Measurements from ENCODE around the gene INSC.

INSC gene

DNA sequence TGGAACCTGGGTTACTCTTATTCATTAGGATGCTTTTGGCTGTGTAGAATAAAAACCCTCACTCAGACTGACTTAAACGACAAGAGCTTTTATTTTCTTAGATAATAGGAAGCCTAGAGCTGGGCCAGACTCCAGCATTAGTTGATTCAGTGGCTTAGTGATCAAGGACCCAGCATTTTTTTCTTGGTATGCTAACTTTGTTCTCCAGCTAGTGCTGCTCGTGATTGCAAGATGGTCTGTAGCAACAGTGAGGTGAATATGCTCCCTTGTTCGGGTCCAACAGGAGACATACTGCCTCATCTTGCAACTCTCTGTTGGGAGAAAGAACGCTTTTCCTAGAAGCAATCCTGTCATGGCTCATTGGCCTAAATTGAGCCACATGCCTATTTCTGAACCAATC lies 33.4 kb downstream of the INSC start:
- no peak for DNase-seq

DNA sequence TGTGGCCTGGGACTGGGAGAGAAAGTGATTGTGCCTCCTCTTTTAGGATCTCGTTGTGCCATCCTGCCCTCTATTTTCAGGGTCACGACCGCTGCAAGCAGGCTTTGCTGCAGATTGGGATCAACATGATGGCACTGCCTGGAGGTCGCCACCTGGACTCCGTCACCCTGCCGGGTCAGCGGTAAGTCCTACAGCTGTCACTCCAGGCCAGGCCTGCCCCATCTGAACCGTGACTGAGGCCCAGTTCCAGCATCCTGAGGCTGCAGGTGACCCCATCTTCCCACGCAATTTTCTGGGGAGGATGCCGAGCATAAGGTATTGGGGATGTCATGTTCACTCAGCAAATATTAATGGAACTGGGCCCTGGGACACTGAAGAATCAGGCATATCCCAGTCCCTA lies 34.3 kb downstream of the INSC start:
- DNase-seq: no peak

DNA sequence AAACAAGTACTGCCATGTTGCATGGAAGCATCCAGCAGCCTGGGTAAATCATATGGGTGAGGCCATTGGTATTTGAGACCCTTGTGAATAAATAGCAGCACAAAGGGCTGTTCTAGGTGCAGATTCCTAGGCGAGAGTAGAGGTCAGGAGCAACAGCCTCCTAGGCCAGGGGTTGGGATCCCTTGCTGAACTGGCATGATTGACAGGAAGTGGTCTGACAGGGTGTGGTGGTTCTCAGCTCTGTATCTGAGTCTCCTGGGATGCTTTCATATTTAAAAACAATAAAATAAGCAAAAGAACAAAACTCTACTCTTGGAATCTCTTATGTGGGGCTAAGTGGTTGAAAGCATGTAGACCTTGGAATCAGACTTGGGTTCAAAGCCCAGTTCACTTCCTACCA lies 35.8 kb downstream of the INSC start:
- no peak for DNase-seq

DNA sequence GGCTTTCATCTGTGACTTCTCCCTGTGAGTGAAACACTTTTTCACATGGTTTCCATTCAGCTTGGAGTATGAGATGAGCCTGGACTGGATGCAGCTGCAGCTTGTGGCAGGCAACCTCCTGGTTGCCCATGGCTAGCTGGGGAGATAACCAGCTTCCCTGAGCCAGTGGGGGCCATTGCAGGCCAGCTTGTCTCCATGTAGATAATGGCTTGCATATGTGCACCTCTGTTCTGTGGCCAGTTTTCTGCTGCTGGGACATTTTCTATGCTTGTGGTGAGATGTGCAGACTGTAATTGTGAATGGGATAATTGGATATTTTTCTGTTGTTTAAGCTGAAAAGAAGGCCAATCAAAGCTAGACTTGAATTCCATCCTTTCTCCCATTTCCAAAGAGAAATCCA lies 38.5 kb downstream of the INSC start:
- no peak for DNase-seq

DNA sequence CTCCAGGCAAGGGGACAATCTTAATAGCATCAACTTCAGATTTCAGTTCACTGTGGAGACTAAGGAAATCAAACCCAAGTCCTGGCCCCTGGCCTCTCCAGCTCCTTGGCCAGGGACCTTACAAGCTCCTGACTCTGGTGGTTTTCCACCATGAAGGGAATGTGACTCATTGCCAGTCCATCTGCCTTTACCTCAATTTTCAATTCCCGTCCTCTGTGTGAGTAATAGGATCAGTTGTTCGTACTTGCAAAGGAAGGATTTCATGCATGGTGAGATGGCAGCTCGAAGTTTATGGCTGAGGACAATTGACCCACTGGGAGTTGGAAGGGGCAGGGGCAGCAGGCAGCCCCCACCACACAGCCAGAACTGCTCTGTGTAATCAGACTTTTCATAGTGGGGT lies 42.5 kb downstream of the INSC start:
- no peak for DNase-seq

DNA sequence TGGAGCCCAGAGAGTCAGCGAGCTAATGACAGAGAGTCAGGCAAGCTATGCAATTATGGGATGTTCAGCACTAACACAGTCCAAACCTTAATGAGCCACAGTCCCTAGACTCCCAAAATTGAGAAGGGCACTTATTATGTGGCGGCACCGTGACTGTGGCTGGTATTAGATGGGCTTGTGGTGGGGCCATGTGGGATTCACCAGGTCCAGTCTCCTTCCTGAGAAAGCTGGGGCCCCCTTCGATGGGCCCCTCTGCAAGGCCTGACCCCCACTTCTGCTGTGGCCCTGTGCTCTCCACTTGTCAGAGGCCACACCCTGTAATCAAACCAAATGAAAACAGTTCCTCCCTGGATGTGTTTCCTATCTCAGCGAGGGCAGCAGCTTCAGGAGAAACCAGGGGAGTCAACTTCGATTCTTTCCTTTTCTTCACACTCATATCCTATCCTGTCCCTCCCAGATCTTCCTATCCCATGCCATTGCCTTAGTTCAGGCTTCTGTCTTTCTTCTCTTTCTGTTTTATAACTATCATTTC lies 42.9 kb downstream of the INSC start:
- DNase-seq: no peak

DNA sequence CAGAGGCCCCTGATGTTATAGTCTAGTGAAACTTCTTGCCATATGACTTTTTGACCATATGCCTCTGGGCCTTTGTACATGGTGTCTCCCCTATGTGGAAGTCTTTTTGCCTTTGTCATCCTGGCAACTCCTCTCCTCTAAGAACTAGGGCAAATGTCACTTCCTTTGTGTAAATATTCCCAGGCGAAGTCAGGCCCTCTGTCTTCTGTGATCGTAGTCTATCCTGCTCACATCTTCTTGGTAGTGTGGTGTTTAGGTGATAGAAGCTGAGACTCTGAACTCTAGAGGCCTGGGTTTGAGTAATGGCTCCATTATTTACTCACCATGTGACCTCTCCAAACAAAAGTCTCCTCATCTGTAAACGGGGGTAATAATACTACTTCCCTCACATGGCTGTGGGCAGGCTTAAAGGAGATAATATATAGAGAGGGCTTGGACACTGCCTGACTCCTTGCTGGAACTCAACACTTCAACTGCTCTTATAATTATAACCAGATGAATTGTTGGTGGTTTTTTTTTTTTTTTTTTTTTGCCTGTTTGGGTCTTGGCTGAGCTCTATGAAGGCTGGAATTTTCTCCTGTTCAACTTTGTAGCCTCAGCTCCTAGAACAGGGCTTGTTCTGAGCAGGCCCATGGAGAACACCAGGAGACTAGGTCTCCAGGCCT lies 43.8 kb downstream of the INSC start:
- DNase-seq: no peak

DNA sequence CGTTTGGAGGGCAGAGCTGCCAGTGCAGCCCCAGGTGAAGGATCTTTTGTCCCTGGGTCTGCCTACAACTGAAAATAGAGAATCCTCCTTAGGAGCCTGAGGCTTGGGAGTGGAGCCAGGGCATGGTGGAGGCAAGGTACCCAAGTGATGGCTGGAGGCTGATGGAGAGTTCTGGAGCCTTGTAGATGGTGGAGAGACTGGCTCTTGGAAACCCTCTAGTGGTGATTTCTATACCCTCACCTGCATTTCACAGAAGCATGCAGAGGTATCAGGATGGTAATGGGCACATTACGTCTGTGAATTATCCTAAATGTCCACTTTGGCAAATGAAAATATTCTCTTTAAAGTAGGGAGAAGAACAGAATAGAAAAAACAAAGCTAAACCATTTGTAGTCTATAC lies 44.4 kb downstream of the INSC start:
- peak in 1 of 2 experiments; percentile 3 for DNase-seq

DNA sequence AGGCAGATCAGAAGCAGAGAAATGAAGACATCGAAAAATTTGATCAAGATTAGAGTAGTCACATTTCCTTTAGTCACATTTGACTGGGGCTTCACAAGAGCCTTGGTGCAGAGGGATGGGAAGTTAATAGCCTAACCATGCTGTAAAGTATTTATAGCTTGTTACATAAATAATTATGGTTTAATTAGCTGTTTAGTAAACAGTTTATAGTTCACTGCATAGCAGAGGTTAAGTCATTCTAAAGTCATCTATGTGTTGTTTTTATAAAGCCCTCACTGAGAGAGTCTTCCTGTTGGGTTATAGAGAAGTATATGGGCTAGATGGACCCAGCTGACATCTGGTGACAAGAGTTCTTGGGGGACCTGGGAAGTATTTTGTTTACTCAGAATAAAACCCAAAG lies 47.1 kb downstream of the INSC start:
- DNase-seq: no peak

DNA sequence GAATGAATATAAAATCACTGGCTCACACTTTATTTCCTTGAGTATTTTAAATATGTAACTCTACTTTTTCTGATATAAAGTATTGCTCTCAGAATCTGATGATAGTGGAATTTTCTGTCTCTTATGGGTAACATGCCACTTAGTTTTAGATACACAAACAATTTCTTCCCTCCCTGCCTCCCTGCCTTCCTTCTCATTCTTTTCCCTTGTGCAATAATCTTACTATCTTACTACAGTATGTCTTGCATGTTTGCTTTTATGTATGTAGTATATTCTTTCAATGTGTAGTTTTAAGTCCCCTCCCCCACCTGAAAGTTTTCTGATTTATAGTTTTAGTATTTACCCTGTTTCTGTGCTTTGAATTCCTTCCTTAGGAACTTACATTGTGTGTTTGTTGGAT lies 48.4 kb downstream of the INSC start:
- DNase-seq: no peak

DNA sequence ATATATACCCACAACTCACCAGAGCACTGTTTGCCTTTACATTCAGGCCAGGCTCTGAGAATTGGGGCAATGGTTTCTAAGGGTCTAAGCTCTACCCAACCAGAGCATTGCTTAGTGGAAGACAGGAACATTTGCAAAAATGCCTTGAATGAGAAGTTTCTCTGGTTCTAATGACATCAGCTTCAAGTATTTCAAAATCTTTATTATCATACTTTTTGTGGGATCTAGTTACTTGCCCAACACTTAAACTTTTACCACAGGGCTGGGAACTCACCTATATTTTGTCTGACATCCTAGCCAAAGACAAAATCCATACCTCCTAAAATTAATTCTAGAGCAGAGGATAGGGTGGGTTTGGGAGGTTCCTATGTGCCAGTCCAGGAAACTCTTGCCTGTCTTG lies 51.5 kb downstream of the INSC start:
- DNase-seq: no peak

DNA sequence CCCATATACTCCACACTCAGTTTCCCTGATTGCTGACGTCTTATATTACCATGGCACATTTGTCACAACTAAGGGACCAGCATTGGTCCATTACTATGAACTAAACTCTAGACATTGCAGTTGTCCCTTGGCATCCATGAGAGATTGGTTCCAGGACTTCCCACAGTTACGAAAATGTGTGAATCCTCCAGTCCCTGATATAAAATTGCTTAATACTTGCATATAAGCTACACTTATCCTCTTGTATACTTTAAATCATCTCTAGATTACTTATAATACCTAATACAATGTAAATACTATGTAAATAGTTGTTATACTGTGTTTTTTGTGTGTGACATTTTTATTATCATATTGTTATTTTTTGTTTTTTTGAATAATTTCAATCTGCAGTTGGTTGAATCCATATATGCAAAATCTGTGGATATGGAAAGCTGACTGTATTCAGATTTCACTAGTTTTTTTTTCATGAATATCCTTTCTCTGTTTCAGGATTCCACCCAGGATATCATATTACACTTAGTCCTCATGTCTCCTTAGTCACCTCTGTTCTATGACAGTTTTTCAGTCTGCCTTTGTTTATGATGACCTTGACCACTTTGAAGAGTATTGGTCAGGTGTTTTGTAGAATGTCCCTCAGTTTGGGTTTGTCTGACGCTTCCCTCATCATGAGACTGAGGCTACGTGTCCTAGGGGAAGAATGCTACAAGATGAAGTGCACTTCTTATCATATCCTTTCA lies 55.3 kb downstream of the INSC start:
- peak in 1 of 2 experiments; percentile 2 for DNase-seq

DNA sequence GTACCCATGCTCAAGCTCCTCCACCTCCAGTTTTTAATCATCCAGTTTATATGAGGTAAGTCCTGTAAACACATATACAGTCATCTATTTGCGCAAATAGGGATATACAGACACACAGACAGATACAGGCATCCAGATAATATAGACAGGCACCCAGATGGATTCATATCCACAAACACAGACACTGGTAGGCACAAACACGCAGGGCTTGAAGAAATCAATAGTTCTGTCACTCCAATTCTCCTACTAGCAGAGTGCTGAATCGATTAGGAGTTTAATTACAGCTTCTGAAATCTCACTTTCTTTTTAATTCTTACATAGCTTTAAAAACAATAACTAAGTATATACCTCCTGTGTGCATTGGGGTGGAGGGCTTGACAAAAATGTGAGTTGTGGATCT lies 56.0 kb downstream of the INSC start:
- no peak for DNase-seq

DNA sequence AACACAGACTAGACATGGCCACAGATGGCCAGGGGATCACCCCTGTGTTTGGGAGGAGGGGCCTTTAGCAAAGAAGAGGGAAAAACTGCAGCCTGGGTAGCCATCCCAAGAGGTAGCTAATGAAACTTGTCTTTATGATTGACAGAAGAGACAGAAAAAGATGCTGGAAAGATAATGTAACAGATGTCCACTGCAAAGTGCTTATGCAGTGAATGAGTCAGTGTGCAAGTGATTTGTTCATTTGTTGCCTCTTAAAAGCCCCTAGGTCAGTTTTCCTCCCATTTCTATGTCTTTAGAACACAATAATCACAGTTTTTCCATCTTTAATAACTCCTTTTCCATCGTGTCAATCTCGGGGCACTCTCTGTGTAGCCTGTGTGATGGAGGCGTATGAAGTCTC lies 57.2 kb downstream of the INSC start:
- DNase-seq: peak; percentile 37 to 81

DNA sequence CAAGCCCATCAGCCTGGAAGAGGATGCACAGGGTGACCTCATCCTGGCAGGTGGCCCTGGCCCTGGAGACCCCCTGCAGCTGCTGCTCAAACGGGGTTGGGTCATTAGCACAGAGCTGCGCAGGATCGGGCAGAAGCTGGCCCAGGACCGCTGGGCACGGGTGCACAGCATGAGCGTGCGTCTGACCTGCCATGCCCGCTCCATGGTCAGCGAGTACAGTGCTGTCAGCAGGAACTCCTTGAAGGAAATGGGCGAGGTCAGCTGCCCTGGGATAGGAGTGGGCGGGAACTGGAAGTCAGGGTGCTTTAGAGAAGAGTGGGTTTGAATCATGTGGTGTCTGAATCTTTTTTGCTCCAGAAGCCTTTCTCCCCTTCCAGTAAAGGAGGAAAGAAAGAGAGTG lies 61.1 kb downstream of the INSC start:
- DNase-seq: no peak

DNA sequence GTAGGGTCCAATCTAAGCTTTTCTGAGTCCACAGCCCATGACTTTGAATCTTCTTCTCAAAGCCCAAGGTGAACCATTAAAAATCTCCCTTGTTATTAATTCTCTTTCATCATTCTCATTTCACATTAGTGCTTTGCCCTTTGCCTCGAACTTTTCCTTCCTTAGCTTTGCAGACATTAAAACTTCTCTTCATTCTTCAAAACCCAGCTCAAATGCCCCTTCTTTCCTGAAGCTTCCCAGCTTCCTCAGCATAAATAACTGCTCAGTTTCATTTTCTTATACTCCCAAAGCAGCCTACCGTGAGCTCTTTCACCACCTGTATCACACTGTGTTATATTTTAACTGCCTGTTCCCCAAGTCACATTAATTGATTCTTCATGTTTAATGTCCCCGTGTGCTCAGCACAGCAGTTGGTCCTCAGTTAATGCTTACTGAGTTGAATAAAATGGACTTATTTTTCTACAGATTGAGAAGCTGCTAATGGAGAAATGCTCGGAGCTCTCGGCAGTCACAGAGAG lies 62.0 kb downstream of the INSC start:
- no peak for DNase-seq

DNA sequence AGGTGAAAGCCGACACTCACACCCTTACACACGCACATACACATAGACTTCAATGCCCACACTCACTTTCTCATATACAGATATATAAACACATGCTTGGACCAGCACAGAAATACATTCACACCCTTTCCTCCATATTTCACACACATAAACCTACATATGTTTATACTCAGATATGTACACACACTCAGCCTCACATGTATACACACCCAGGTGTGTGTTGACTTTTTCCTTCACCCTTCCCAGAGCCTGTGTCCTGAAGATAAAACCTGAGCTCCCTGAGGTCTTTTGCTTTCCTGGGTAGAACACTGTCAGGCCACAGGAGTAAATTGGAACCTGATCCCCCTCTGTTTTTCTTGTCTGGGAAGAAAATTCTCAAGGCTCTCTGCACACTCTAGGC lies 62.8 kb downstream of the INSC start:
- no peak for DNase-seq

DNA sequence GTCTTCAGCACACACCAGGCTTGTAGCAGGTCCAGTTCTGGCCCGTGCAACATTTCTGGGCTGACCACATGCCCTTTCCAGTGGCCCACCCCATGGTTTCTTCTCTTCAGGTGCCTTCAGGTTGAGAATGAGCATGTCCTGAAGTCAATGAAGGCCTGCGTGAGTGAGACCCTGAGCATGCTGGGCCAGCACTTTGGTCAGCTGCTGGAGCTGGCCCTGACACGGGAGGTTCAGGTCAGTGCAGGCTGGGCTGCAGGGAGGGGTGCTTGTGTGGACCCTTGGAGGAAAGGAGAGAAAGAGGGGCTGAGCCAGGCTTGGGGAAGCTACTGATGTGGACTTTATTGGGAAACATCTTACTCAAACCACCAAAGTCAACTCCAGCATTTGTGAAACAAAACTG lies 63.5 kb downstream of the INSC start:
- DNase-seq: no peak

DNA sequence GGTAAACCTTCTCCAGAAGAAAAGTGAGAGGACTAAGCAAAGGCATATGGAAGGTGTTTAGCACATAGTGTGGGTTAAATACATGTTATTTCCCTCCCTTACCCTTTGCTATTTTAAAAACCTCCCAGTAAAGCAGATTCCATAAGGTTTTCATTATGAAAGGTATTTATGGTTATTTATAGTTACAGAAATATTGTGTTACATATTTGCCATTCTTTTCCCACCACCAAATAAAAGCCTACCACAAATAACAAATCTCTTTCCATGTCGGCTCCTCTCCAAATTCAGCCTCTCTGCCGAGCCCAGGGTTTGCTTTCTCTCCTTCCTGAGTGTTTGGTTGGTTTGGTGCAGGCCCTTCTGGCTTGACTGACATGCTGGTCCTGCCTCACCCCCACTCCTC lies 64.4 kb downstream of the INSC start:
- no peak for DNase-seq

DNA sequence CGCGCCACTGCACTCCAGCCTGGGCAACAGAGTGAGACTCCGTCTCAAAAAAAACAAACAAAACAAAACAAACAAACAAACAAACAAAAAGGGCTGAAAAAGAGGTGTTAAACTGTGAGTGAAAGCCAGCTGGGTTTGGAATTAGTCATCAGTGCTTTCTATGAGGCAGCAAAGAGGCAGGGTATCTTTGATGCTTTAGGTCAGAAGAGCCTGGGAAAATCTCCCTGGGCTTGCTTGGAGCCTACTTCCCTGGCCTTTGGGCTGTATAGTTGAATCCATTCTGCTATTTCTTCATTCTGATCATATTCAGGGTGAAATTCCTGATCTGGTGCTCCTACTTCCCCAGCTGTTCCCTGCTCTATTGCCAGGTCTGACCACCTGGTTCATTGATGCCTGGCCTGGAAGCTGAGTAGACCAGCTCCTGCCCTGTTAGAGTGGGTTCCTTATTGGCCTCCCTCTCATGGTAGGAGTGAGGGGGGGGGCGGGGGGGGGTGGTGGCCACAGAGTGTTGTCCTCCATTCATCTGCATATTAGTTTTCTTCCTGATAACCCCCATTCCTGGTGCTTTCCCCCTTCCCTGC lies 65.6 kb downstream of the INSC start:
- DNase-seq: peak in 1 of 2 experiments; percentile 11

DNA sequence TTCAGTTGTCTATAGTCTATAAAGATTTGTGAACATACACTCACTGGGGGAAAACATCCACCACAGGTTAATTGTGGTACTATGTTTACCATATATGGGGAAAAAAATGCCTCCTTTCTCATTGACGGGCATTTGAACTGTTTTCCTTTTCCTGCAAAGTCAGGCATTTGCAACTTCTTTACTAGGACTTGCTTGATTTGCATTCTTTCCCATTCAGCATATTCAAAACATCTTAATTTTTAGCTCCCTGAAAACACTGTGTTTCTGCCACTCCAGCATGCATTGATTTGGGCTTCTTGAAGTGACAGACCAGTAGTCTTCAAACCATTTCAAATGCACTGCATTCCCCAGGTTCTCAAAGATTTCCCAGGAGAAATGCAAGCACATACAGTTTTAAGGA lies 67.6 kb downstream of the INSC start:
- no peak for DNase-seq

DNA sequence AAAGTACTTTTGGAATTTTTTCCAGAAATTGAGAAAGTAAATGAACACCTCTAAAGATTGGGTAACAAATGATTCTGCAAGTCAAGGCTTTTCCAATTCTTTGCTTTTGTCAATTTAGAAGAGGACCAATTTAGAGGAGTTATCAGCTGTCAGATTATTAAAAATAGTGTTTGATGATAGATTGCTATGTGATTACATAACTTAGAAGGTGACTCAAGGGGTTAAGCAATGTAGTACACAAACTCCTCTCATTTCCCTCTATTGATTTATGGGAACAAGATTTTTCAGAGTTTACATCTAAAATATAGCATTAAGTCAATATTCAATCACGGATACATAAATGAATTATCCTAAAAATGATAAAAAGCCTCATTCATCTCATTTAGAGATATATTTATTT lies 70.3 kb downstream of the INSC start:
- DNase-seq: no peak

DNA sequence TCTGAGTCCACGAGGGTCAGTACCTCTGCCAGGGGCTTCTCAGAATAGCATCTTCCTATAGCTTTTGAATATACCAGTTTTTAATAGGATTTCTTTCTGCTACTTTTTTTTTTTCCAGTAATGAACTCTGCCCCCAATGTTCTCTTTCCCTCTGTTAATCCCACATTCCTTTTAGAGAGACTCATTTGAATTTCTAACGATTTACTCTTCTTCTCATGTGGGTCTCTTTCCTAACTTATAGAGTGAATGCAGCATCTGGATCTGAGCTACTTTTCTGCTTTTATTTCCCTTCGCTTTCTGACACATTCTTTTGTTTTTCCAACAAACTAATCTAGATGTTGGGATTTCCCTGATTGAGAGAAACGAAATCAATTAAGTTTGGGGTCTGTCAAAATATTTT lies 71.4 kb downstream of the INSC start:
- DNase-seq: no peak

DNA sequence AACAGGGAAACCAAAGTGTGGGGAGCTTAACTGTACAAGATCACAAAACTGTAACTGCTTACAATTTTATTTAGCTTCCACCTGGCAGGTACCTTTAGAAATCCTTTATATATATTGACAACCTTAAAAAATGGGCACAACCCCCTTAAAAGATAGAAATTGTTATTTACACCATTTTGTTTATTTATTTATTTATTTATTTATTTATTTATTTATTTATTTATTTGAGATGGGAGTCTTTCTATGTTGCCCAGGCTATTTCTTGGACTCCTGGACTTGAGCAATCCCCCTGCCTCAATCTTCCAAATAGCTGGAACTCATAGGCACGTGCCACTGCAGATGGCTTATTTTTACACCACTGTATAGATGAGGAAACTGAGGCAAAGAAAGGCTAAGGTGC lies 74.5 kb downstream of the INSC start:
- DNase-seq: no peak

All from NCI-H524 (cell line).